Measurements from ENCODE around the gene ARSB.

ARSB gene

DNA sequence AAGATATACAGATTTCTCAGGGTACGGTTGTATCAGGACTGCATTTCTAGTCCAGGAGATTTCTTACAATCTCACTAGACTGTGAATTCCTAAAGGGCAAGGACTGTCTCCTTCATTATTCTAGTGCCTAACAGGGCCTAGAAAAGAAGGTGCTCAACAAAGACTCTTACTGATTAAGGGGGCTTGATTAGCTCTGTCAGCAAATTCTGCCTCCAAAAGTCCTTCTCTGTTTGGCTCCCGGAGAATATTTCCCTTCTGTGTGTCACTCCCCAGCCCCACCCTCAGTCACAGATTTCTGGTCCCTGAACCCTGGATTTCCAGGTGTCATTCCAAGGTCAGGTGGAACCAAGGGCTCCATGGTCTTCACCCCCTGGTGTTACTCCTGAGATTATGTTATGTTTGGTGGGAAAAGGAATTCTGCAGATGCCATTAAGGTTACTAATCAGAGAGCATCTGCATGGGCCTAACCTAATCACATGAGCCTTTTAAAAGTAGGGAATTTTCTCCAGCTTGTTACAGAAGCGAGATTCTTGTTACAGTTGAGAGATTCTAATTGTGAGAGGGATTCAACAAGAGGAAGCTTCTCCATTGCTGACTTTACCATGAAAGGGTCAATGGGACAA, 168.9 kb downstream of the ARSB start:
- DNase-seq = no peak
- no peak overlapping the region for H3K4me2 ChIP-seq (ENCODE audit: low read depth, low read length)
- H4K20me1 ChIP-seq (ENCODE audit: insufficient read depth, low read length) = no peaks in the 10 kb centered on the region
- H3F3A ChIP-seq (ENCODE audit: insufficient read depth, low read length) = no peaks in the 10 kb centered on the region
- H3K27ac ChIP-seq (ENCODE audit: low read length) = no peak overlapping the region
- H3K9ac ChIP-seq (ENCODE audit: low read length) = no peak overlapping the region
- no peaks in the 10 kb centered on the region for H3K79me2 ChIP-seq (ENCODE audit: low read length)
- TF ChIP-seq CTCF (IDR thresholded peaks at IDR 0.05; ENCODE audit: low read length) (no peak), EZH2 (optimal IDR thresholded peaks at IDR 0.05; ENCODE audit: low read depth, low read length) (no peak), EZH2phosphoT487 (IDR thresholded peaks at IDR 0.05; ENCODE audit: low read length) (no peak)
- no peaks in the 10 kb centered on the region for H3K4me1 ChIP-seq (ENCODE audit: low read length)
- H2AFZ ChIP-seq (ENCODE audit: low read length) = no peak overlapping the region
- H3K27me3 ChIP-seq (replicated peaks; ENCODE audit: insufficient read depth, low read length) = no peaks in the 10 kb centered on the region
- H3K36me3 ChIP-seq (replicated peaks; ENCODE audit: insufficient read depth, low read length) = no peaks in the 10 kb centered on the region
- H3K4me3 ChIP-seq (ENCODE audit: low read length) = no peak overlapping the region
- no peaks in the 10 kb centered on the region for H3K9me2 ChIP-seq (replicated peaks; ENCODE audit: insufficient read depth, low read length)
- H3K9me3 ChIP-seq (replicated peaks; ENCODE audit: insufficient read depth, low read length) = no peaks in the 10 kb centered on the region

DNA sequence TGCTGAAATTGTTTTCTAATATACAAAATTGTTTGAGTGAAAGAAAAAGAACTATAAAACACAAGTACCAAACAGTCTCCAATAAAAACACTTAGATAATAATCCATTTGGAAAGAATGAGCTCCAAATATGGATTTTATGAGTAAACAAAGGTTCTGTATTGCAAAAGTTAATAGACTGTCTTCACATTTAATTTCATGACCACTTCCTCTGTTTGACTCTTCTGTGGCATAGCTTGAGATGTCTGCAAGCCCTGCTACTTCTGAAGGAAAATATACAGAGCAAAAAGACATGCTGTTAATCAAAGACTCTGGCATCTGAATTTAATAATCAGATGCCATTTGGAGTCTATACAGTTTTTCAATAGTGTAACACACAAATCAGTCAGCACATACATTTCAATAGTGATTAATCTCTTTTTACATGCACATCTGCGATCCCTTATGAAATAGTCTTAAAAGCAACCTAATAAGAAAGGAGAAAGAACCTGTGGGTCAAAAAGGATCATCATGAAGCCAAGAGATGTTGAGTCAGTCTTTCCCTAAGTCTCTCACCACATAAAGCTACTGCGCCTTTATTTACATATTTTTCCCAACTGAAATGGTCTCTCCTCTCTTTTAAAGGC, 171.1 kb downstream of the ARSB start:
- H3K9me2 ChIP-seq (replicated peaks; ENCODE audit: insufficient read depth, low read length) = no peaks in the 10 kb centered on the region
- no peaks in the 10 kb centered on the region for H3K79me2 ChIP-seq (ENCODE audit: low read length)
- no peaks in the 10 kb centered on the region for H3K36me3 ChIP-seq (replicated peaks; ENCODE audit: insufficient read depth, low read length)
- H3K4me3 ChIP-seq (ENCODE audit: low read length) = no peak overlapping the region
- no peaks in the 10 kb centered on the region for H3F3A ChIP-seq (ENCODE audit: insufficient read depth, low read length)
- no peaks in the 10 kb centered on the region for H4K20me1 ChIP-seq (ENCODE audit: insufficient read depth, low read length)
- H3K4me1 ChIP-seq (ENCODE audit: low read length) = no peaks in the 10 kb centered on the region
- no peak overlapping the region for H2AFZ ChIP-seq (ENCODE audit: low read length)
- no peak overlapping the region for H3K27ac ChIP-seq (ENCODE audit: low read length)
- no peak overlapping the region for H3K4me2 ChIP-seq (ENCODE audit: low read depth, low read length)
- H3K27me3 ChIP-seq (replicated peaks; ENCODE audit: insufficient read depth, low read length) = no peaks in the 10 kb centered on the region
- TF ChIP-seq EZH2phosphoT487 (IDR thresholded peaks at IDR 0.05; ENCODE audit: low read length) = no peak
- no peak for TF ChIP-seq CTCF (IDR thresholded peaks at IDR 0.05; ENCODE audit: low read length)
- TF ChIP-seq EZH2 (optimal IDR thresholded peaks at IDR 0.05; ENCODE audit: low read depth, low read length) = no peak
- no peak for DNase-seq
- no peak overlapping the region for H3K9ac ChIP-seq (ENCODE audit: low read length)
- H3K9me3 ChIP-seq (replicated peaks; ENCODE audit: insufficient read depth, low read length) = no peaks in the 10 kb centered on the region

DNA sequence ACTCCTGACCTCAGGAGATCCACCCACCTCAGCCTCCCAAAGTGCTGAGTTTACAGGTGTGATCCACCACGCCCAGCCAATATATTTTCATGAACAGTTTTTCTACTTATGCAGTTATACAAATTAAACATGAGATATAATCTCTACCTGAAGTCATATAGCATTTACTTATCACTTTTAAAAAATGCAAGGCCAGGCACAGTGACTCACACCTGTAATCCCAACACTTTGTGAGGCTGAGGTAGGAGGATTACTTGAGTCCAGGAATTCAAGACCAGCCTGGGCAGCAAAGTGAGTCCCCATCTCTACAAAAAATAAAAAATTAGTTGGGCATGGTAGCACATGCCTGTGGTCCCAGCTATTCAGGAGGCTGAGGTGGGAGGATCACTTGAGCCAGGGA, 171.8 kb downstream of the ARSB start:
- Histone ChIP-seq H3K4me1 (ENCODE audit: low read length) (no peaks in the 10 kb centered on the region), H3K9ac (ENCODE audit: low read length) (no peak overlapping the region), H3K4me3 (ENCODE audit: low read length) (no peak overlapping the region), H3K27ac (ENCODE audit: low read length) (no peak overlapping the region), H3K9me2 (replicated peaks; ENCODE audit: insufficient read depth, low read length) (no peaks in the 10 kb centered on the region), H3K79me2 (ENCODE audit: low read length) (no peaks in the 10 kb centered on the region), H3K27me3 (replicated peaks; ENCODE audit: insufficient read depth, low read length) (no peaks in the 10 kb centered on the region), H3F3A (ENCODE audit: insufficient read depth, low read length) (no peaks in the 10 kb centered on the region), H3K4me2 (ENCODE audit: low read depth, low read length) (no peak overlapping the region), H4K20me1 (ENCODE audit: insufficient read depth, low read length) (no peaks in the 10 kb centered on the region), H2AFZ (ENCODE audit: low read length) (no peak overlapping the region), H3K9me3 (replicated peaks; ENCODE audit: insufficient read depth, low read length) (no peaks in the 10 kb centered on the region), H3K36me3 (replicated peaks; ENCODE audit: insufficient read depth, low read length) (no peaks in the 10 kb centered on the region)
- TF ChIP-seq CTCF (IDR thresholded peaks at IDR 0.05; ENCODE audit: low read length) (no peak), EZH2phosphoT487 (IDR thresholded peaks at IDR 0.05; ENCODE audit: low read length) (no peak), EZH2 (optimal IDR thresholded peaks at IDR 0.05; ENCODE audit: low read depth, low read length) (no peak)
- DNase-seq = no peak
